Ramos (cell line): Measurements from ENCODE around the gene CFAP74.

Experiments used
- in situ Hi-C: fragments of 300-500 bp; cut with MboI; formaldehyde crosslinking; loops from one replicate; pipeline ENCODE4 v1.14.3; 2022; ENCODE audit warnings: low sequenced_read_pairs; ENCODE audit not compliant: unreplicated experiment

CFAP74 gene, protein sequence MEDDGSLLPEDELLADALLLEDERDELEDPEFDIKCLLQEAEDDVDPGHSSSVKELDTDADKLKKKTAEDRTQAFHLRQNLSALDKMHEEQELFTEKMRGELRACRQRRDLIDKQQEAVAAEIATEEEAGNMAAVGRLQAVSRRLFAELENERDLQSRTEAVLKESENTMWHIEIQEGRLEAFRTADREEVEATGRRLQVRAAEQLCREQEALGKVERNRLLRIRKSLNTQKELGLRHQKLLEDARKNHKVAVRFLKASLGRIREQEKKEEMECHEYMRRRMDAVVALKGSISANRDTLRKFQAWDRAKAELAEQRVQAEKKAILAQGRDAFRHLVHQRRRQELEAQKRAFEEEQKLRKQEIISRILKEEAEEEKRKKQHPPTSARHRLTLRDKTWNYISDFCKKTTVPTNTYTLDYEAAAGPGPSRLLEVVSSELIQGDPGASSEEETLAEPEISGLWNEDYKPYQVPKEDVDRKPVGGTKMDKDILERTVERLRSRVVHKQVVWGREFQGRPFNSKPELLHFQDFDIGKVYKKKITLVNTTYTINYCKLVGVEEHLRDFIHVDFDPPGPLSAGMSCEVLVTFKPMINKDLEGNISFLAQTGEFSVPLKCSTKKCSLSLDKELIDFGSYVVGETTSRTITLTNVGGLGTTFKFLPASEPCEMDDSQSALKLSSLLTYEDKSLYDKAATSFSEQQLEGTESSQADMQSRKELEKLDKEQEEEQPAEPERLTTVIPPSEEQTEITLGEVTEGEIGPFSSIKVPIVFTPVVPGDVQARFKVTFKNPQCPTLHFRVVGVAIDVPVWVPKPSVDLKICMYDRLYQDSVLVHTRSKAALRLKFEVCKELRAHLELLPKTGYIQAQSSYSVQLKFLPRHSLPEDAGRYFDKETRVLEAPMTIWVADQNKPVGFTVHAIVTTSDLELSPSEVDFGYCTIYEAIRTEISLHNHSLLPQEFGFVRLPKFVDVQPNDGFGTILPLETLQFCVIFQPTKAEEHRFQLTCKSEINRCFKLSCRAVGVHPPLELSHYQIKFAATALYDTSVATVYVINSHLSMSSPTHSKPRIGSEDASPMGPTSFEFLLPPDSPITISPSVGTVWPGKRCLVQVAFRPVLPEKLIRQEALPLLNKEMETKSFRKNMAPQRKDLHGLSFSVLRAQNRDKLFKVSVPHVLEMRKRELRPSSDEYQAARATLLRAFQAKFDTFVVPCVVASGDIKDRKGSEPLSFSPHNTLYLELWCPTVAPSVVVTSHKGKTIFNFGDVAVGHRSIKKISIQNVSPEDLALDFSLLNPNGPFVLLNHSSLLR (N-terminal part only)

DNA sequence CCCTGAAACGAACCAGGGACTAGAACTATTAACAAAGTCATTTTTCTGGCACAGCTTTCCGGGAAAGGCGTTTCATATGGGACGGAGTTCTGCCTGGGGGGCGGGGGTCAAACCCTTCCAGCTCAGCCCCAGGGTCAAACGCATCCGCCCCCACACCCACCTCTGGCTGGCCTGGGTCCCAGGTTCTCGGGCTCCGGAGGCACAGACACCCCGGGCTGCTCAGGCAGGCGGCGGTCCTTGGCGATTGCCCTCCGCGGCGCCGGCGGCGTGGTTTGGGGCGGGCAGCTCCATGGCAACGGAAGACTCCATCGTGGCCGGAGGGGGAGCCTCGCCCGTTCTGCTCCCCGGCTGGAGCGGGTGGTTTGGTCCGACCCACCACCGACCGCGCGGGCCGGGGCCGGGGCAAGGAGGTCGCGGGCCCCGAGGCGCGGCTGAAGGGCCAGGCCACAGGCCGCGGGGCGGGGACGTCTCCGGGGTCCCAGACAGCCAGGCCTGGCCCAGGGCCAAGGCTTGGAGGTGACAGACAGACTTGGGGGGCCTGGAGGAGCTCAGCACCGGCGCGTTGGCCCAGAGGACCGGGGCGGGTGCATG, at the start of gene CFAP74:
CFAP74 (minus strand) TSS at position 246 of the 591 bp plus-strand sequence. CDS start 12,830 bp downstream, outside the sequence.
- in situ Hi-C loops = no loop called here

DNA sequence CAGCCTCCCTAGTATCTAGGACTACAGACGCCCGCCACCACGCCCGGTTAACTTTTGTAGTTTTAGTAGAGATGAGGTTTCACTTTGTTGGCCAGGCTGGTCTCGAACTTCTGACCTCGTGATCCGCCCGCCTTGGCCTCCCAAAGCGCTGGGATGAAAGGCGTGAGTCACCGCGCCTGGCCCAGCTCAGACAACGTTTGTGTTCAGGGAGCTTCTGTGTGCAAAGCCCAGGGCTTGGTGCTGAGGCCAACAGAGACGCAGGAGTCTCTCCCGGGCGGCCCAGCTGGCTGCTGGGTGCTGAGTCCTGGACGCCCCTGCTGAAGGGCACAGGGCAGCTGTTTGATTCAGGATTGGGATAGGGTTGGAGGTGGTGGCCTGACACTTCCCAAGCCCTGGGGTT, 49.6 kb upstream of the CFAP74 start:
- in situ Hi-C loops = no loop called here

DNA sequence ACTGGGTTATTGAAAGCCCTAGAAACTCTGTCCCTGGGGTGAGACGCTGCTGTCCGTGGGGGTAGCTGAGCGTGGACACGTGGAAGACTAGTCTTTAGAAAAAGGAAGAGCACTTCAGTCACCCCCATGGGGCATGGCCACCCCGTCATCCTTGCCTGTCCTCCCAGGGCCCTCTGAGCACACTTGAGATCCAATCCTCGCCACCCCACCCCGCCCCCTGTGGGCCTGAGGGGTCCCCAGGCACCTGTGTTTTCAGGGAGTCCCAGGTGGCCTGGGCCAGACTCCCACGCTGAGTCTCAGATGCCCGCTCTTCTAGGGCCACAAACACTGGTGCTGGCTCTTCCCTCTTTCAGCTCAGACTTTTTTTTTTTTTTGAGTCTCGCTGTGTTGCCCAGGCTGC, 49.2 kb upstream of the CFAP74 start:
- in situ Hi-C loops = no loop called here

DNA sequence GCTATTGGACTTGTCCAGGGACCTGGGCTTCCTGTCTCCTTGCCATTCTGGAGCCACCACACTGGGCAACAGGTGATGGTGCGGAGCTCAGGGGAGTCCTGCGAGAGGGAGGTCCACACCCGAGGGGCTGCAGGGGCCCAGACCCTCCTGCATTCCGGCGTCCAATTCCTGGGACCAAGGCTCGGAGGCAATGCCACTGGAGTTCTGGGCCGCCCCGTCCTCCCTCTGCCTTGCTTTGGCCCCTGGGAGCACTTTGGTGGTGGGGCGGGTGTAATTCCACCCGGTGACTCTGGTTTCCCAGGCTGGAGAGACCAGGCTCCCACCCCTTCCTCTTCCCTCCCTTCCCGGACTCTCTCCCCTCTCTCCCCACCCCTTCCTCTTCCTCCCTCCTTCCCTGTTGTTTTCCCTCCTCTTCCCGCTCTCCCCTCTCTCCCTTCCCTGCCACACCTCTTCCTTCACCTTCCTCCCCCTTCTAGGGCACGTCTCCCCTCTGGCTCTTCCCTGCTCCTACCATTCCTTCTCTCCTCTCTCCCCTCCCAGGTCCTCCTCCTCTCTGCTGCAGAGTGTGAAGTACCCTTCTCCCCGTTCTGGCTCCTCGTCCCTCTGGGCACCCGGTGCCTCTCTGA, 48.6 kb upstream of the CFAP74 start:
- in situ Hi-C loops = no loop called here

DNA sequence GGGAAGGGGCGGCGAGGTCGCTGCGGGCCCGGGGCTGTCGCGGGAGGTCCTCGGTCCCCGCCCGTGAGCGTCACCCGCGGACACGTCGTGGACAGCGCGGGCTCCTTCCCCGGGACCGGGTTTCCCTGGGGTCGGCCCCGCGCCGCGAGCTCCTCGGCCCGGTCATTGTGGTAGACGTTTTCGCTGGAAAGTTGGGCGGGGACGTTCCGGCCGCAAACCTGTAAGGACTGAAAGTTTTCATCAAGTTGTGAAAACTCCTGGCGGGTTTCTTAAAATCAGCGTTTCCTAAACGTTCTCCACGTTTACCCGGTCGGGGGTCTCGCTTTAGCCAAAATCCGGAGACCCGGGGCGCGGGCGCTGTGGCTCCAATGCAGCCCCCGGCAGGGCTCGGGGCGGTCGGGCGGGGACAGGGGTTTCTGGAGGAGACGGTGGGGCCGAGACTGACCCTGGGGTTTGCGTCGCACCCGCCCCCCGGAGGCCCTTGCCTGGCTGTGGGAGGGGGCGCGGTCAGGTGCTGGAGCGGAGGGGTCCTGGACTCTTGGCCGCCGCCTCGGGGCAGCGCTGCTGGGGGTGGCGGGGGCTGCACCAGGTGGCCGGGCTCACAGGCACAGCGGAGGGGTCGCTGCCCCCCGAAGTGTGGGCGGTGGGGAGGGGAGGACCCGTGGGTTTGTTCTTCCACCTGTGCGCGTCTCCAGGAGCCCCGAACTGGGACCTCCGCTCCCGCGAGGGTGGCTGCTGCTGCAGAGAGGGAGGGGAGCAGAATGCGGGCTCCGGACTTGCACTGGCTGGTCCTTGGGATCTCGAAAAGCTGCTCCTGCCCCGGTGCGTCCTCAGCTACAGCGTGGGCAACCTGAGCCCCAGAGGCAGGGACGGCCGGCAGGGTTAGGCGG, 47.5 kb upstream of the CFAP74 start:
- in situ Hi-C loops = no loop called here

DNA sequence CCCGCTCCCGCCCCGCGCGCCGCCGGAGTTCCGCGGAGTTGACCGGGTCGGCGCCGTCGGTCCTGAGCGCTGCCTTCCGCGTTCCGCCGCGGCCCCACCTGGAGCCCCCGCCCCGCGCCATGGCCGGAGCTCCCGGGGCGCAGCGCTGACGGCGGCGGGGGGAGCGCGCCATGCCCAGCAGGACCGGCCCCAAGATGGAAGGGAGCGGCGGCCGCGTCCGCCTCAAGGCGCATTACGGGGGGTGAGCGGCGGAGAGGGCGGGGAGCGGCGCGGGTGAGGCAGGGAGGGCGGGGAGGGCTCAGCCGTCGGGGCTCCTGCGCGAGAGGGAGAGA, 46.8 kb upstream of the CFAP74 start:
- in situ Hi-C loops = no loop called here

DNA sequence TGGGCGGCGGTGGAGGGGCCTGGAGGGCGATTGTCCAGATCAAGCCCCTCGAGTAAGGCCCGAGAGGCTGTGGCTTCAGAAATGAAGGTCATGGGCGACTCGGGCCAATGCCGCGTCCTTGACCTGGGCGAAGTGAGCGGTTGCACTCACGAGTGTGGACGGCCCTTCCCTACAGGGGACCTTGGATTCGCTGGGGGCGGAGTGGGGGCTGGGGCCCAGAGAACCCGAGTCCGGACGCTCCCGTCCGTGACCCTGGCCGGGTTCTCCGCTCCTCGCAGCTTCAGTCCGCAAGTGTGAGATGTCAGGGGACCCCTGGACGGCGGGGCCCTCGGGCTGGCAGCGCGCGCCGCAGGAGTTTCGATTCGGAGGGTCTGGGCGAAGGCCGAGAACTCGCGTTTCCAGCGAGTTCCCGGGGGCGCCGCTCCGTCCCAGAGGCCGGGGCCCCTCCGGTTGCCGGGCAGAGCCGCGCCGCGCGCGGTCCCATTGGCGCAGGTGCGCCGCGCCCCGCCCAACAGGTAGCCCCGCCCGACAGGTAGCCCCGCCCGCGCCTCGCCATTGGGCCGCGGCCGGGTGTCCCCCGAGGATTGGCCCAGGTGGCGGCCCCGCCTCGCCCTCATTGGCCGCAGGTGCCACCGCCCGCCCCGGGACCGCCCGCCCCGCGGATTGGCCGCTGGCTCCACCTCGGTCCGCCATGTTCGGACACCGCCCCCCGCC, 46.3 kb upstream of the CFAP74 start, which contains the start of gene PRKCZ:
PRKCZ (plus strand) TSS at position 694 of the 714 bp plus-strand sequence. CDS start 220 bp downstream, outside the sequence.
- in situ Hi-C loops = loop anchor here (10.0 kb wide), 1 partner anchor 335 kb away; no protein-coding TSS in a partner anchor

DNA sequence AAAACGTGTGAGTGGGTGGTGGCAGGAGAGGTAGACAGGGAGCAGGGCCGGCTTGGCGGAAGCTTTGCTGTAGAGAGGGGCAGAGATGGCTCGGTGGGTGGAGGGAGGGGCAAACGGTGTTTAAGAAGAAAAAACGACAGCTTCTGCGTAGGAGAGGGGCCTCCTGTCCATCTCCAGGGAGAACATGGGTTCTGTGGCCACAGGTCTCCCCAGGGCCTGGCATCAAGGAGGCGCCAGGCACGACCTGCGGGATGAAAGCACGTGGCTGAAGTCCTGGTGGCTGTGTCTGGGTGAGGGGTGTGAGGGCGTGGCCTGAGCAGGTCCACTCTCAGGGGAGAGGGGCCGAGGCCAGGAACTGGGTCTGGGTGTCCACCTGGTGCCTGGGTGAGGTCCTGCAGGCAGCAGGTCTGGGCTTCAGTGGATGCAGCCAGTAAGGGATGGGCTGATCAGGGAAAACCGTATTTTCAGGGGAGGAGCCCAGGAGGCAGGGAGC, 45.7 kb upstream of the CFAP74 start:
- in situ Hi-C loops = loop anchor here (10.0 kb wide), 1 partner anchor 334 kb away; no protein-coding TSS in a partner anchor

DNA sequence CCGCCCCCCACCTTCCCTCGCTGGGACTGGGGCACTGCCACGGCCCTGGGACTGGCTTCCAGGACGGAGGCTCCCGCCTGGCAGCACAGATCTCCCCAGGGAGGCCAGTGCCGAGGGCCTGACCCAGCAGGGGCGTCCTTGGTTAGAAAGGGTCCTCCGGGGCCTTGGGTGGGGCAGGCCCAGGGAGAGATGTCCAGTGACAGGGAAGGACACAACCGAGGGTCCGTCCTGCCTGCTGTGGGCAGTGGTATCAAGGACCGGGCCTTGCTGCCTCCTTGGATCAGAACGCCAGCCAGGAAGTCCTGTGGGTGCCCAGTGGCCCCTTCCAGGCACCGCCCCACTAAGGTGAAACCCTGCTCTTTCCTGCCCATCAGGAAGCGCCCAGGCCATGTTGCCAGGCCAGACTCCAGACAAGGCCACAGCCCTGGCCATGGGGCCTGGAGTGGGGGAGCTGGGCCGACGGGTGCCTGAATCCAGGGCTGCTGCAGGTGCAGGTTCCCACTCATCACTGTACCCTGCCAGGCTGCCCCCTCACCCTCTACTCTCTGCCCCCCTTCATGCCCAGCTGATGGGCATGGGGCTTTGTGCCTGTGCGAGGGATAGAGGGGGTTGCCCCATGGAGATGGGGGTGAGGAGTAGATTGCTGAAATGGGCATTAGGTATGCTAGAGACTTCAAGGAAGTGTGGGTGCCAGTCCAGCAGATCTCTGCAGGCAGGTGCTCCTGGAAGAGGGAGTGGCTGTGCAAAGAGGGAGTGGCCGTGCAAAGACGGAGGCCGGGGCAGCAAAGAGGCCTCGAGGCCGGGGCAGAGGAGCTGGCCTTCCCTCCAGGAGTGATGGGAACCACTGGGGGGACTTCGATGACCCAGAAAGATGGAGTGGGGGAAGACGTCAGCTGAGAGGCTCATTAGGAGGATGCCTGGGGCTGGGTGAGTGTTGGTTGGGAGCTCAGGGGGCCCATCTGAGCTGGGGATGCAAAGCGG, 44.5 kb upstream of the CFAP74 start:
- in situ Hi-C loops = loop anchor here (10.0 kb wide), 1 partner anchor 333 kb away; no protein-coding TSS in a partner anchor

DNA sequence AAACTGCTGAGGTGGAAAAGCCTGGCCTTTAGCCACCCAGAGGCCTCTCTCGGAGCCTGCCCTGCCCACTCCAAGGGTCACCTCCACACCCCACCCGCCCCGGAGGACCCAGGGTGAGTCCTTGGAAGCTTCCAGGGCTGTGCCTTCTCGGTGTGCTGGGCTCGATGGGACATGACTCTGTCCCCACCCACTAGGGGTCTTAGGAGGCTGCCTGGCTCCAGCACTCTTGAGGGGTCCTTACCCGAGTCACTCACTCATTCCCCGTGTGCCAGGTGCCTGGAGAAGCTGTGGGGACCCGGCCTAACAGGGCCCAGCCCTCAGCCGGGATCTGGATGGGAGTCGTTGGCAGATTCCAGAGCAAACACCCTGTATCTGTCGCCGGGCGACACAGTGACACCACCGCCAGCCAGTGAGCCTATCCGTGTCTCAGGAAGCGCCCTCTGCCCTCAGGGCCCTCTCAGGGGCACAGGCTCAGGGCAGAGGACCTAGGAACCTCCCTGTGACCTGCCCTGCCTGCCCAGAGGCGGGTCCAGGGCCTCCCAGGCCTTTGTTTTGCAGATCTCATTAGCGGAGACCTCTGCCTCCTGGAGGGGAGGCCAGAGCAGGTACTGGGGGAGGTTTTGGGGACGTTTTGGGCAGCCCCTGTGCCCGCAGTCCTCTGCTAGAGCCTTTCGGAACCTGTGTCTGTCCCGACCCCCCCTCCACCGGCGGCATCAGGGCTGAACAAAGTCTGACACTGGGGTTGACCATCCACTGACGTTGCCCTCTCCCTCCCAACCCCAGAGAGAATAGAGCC, 43.6 kb upstream of the CFAP74 start:
- in situ Hi-C loops = loop anchor here (10.0 kb wide), 1 partner anchor 332 kb away; no protein-coding TSS in a partner anchor

DNA sequence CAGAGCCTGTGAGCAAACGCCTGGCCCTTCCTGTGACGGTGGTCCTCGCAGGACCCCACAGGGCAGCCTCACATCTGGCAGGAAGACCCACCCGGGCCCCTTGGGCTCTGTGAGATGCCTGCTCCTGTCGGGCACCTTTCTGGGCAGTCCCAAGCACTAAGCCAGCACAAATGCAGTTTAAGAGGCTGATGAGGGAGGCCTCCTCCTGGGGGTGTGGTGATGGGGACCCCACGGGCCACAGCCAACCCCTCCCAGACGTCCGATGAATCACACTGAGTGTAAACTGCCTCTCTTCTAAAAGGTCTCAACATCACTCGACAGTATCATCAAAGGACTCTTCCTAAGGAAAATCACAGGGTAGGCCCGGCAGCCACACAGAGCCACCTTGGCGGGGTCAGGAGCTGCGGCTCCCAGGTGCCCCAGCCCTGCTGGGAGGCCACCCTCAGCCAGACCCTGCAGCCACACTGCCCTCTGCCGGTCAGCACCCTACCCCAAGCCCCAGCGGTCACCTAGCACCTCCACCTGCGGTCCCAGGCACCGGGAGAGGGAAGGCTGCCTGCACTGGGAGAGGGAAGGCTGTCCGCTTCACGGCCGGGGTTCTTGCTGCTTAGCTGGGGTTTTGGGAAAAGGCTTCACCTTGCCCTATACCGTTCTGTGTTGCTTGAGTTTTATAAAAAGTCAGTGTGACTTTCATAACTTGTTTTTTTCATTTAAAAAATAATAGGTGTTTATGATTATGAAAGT, 42.8 kb upstream of the CFAP74 start:
- in situ Hi-C loops = loop anchor here (10.0 kb wide), 1 partner anchor 332 kb away; no protein-coding TSS in a partner anchor

DNA sequence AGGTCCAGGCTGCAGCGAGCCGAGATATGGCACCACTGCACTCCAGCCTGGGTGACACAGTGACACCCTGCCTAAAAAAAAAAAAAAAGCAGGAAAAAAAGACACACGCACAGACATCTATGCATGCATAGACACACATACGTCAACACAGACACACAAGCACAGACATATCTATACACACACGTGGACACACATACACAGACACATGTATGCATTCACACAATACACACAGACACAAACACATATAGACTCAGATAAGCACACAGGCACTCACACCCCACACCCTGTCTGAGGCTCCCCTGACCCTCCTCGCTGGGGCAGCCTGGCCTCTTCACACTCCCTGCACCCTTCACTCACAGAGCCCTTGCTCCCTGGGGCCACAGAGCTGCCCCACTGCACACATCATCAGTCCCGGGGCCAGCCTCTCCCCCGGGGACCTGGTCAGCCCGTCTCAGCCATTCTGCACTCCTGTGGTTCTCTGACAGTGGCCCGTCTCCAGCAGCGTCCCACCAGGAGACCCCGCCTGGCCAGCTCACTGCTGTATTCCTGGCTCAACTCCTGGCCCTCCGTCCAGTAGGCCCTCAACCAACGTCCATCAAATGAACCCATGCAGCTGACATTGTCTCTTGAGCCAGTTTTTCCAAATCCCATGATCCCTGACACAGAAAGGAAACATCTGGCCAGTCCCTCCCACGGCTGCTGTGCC, 42.0 kb upstream of the CFAP74 start:
- in situ Hi-C loops = loop anchor here (10.0 kb wide), 1 partner anchor 331 kb away; no protein-coding TSS in a partner anchor

DNA sequence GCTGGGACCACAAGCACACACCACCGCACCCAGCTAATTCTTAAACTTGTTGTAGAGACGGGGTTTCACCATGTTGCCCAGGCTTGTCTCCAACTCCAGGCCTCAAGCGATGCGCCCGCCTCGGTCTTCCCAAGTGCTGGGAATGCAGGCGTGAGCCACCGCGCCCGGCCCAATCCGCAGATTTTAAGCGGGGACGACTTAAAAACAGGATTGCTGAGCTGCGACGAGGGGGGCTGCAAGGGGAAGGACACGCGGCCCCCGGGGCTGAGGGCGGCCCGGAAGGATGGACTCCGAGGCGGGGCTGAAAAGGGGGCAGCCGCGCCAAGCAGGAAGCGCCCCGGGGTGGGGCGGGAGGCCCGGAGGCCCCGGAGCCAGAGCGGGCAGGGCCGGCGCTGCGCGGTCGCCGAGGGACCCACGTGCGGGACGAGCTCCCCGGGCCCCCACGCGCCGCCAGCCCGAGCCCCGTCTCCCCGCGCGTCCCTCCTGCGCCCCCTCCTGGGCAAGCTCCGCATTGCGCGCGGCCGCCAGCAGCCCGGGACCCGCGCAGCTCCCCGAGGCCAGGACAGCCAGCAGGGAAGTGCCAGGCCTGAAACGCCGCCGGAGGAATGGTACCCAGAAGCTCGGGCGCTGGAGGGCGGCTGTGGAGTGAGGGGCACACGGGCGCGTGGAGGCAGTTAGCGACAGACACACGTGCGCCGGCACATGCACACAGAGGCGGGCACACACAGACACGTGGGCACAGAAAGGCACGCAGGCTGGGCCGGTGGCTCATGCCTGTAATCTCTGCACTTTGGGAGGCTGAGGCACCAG, 41.1 kb upstream of the CFAP74 start:
- in situ Hi-C loops = loop anchor here (10.0 kb wide), 1 partner anchor 330 kb away; no protein-coding TSS in a partner anchor
